Heart right ventricle (tissue), 16 donors: ENCODE data around the gene IL18RAP. TPM values are rescaled to one million over a fixed set of nuclear protein-coding genes. Genes with fewer than 3 reads are reported as not detected.
A peak's percentile ranks its signal among the peaks of the same experiment; 100 is the strongest.

ENCODE experiments used
- ATAC-seq, 8 donors: fragments of 200-7000 bp; cut with Tn5 transposase; one replicate each; pipeline ENCODE4 v1.9.1; 2020; ENCODE audit warnings: mild to moderate bottlenecking in 8 of 8, moderate library complexity in 8 of 8, moderate number of reproducible peaks in 1 of 8
- DNase-seq, 2 donors: peaks; one replicate each; pipeline ENCODE4 v3.0.0-alpha.2; 2020
- H3K27ac ChIP-seq, 10 donors: fragments of 200-600 bp; sonication (generic) in 2 of 10; one replicate each; pipeline versions ENCODE4 v1.5.0 to v1.8.0; 2020 to 2022; ENCODE audit warnings: mild to moderate bottlenecking in 3 of 10
- H3K27me3 ChIP-seq, 7 donors: fragments of 200-600 bp; one replicate each; pipeline ENCODE4 v1.8.0; 2021 to 2022; ENCODE audit warnings: mild to moderate bottlenecking in 2 of 7
- H3K36me3 ChIP-seq, 9 donors: fragments of 200-600 bp; sonication (generic) in 1 of 9; one replicate each; pipeline versions ENCODE4 v1.5.0 to v1.8.0; 2020 to 2022; ENCODE audit warnings: mild to moderate bottlenecking in 2 of 9
- H3K4me1 ChIP-seq, 9 donors: fragments of 200-600 bp; sonication (generic) in 1 of 9; one replicate each; pipeline versions ENCODE4 v1.5.0 to v1.8.0; 2020 to 2022; ENCODE audit warnings: mild to moderate bottlenecking in 4 of 9
- H3K4me3 ChIP-seq, 10 donors: fragments of 200-600 bp; sonication (generic) in 2 of 10; one replicate each; pipeline versions ENCODE4 v1.5.0 to v1.8.0; 2020 to 2022; ENCODE audit warnings: mild to moderate bottlenecking in 7 of 10, moderate library complexity in 2 of 10
- H3K9me3 ChIP-seq, 11 donors: fragments of 200-600 bp in 10 of 11; sonication (generic) in 2 of 11; one replicate each; pipeline versions ENCODE4 v1.5.0 to v1.8.0; 2013 to 2022; ENCODE audit warnings: mild to moderate bottlenecking in 2 of 11, control low read depth in 1 of 11, moderate library complexity in 1 of 11
- CTCF ChIP-seq, 9 donors: fragments of 200-600 bp; sonication (generic) in 2 of 9; IDR thresholded peaks; one replicate each; pipeline versions ENCODE4 v1.5.0 to v1.8.0; 2021 to 2022; ENCODE audit warnings: antibody characterized with exemption in 9 of 9, mild to moderate bottlenecking in 5 of 9, moderate library complexity in 1 of 9
- WGBS, 2 donors: extraction: QIAGEN DNeasy Blood & Tissue Kit; methylation state at CpG; one replicate each; pipeline ENCODE4 v1.1.7; 2013; ENCODE audit warnings: inconsistent platforms in 1 of 2; 5-methylcytosine and 5-hydroxymethylcytosine counted together
- intact Hi-C, 10 donors: fragments of 100-400 bp; cut with DNase I; formaldehyde crosslinking; loops; one replicate each; pipeline versions ENCODE4 v1.11.1 to v1.14.2; 2022
- polyA plus RNA-seq, 2 donors: library from polyadenylated mRNA; stranded (reverse); fragments of 200-250 nt; gene quantifications; one replicate each; pipeline ENCODE4 v1.2.3, GENCODE V29; 2013
- total RNA-seq, 10 donors: library from RNA; stranded (reverse); fragmentation: NEBNext Ultra II Directional in 3 of 10; extraction: Animal tissue kit (Norgen Biotek cat#: 25700) in 3 of 10; gene quantifications; one replicate each; pipeline versions ENCODE4 v1.2.1 to v1.2.4, GENCODE V29; 2021 to 2023
- donor health status: Arrhythmogenic right ventricular cardiomyopathy.
- donor health status: ischemic (EF 13 %, LVEDD 7.1; RV severe dilation, severe dysfunction).
- donor health status: healthy with polysubstance abuse.
- donor health status: DM: no; HTN: yes; CAD: no.
- donor health status: DM: no; HTN: no; CAD: no.
- donor health status: ischemic (EF 25% LVEDD 6.9; RV normal size, moderate dysfunction).
- donor health status: ischemic (EF 25% LVEDD 5.7; RV mildly dilated, moderate dysfunction).
- donor health status: healthy.
- donor health status: DM: yes; HTN: yes; CAD: no.
- donor health status: Ischemic cardiomyopathy.
- donor health status: ischemic (EF 35%, LVEDD 5.7; RV mildly dilated, moderate dysfunction).
- donor health status: nonischemic (EF 11% LVEDD 7.7; RV severe dilation, severe dysfunction).
- donor health status: DM: yes; HTN: yes; CAD: no.
- donor health status: PGD.
- donor health status: ischemic (EF 29% LVEDD 5.4; RV normal size, mild dysfunction).
- donor health status: nonischemic (EF 23%, LVEDD 6.1; RV moderate dilation, normal function).

Gene IL18RAP
- total and polyA plus RNA-seq, 12 donors = 0.12 to 1.2 (median 0.49) TPM; not detected in 3

GRCh38 chr2:102427249-102427648 is 4.3 kb downstream of the IL18RAP start:
- TF ChIP-seq CTCF (IDR thresholded peaks at IDR 0.05) = no peak
- DNase-seq = no peak
- Histone ChIP-seq H3K27ac (peak overlapping the region in 1 of 10 donors; percentile 13), H3K4me1 (peaks cover 0 to 11% (median 0%) of the 10 kb centered on the region in 9 donors), H3K36me3 (no peaks in the 10 kb centered on the region), H3K27me3 (no peaks in the 10 kb centered on the region), H3K4me3 (no peak overlapping the region), H3K9me3 (peaks cover 0 to 7% (median 0%) of the 10 kb centered on the region in 11 donors)
- WGBS, 2 donors = 38 to 49% methylated on average over 1 of the region's 1 CpG
- ATAC-seq = no peak
- intact Hi-C loops = no loop called here

- Histone ChIP-seq H3K4me3 (no peak overlapping the region), H3K36me3 (no peaks in the 10 kb centered on the region), H3K27me3 (no peaks in the 10 kb centered on the region), H3K27ac (peak overlapping the region in 1 of 10 donors; percentile 51), H3K9me3 (peaks cover 0 to 7% (median 0%) of the 10 kb centered on the region in 11 donors), H3K4me1 (peaks cover 0 to 11% (median 0%) of the 10 kb centered on the region in 9 donors)
- WGBS, 2 donors = 70 to 73% methylated on average over 2 of the region's 2 CpGs
- ATAC-seq = no peak
- no peak for DNase-seq
- TF ChIP-seq CTCF (IDR thresholded peaks at IDR 0.05) = no peak
- intact Hi-C loops = no loop called here
Measured at GRCh38 chr2:102428573-102428972, 5.6 kb downstream of the IL18RAP start.

GRCh38 chr2:102432386-102432785 is 9.4 kb downstream of the IL18RAP start:
- no peak for TF ChIP-seq CTCF (IDR thresholded peaks at IDR 0.05)
- Histone ChIP-seq H3K36me3 (no peaks in the 10 kb centered on the region), H3K27ac (no peak overlapping the region), H3K27me3 (no peaks in the 10 kb centered on the region), H3K9me3 (peaks cover 0 to 7% (median 0%) of the 10 kb centered on the region in 11 donors), H3K4me3 (no peak overlapping the region), H3K4me1 (peaks cover 0 to 23% (median 0%) of the 10 kb centered on the region in 9 donors)
- intact Hi-C loops = no loop called here
- ATAC-seq = no peak
- 89 to 92% methylated on average over 2 of the region's 2 CpGs for WGBS, 2 donors
- DNase-seq = no peak

GRCh38 chr2:102433973-102434654 is 11.2 kb downstream of the IL18RAP start:
- DNase-seq (no peak), ATAC-seq (no peak)
- H3K4me1 ChIP-seq = peaks cover 0 to 32% (median 0%) of the 10 kb centered on the region in 9 donors
- no peaks in the 10 kb centered on the region for H3K27me3 ChIP-seq
- H3K27ac ChIP-seq = no peak overlapping the region
- WGBS, 2 donors = 93 to 97% methylated on average over 4 of the region's 4 CpGs
- H3K4me3 ChIP-seq = no peak overlapping the region
- intact Hi-C loops = no loop called here
- no peak for TF ChIP-seq CTCF (IDR thresholded peaks at IDR 0.05)
- no peaks in the 10 kb centered on the region for H3K36me3 ChIP-seq
- H3K9me3 ChIP-seq = no peaks in the 10 kb centered on the region
